Activated CD4-positive, alpha-beta T cell treated with anti-CD3 and anti-CD28 coated beads for 24 hours (primary cell): Measurements from ENCODE around the gene SUPT5H.

Experiments
- DNase-seq, 2 donors: peaks; one replicate each; pipeline ENCODE4 v3.0.0-alpha.2; 2020; ENCODE audit warnings: low read depth in 2 of 2

Gene SUPT5H

GRCh38 chr19:39497701-39497995, 52.3 kb downstream of the SUPT5H start:
- DNase-seq = no peak

GRCh38 chr19:39497996-39498797, 52.8 kb downstream of the SUPT5H start:
- no peak for DNase-seq

- DNase-seq = no peak
Observed at GRCh38 chr19:39498798-39499642, 53.6 kb downstream of the SUPT5H start, which contains the start of gene DLL3. DLL3 (plus strand) TSS chr19:39498947; CDS start chr19:39498975, 28 bp downstream.

- DNase-seq = no peak
Observed at GRCh38 chr19:39499932-39500331, 54.5 kb downstream of the SUPT5H start.

- DNase-seq = no peak
Observed at GRCh38 chr19:39500543-39500942, 55.2 kb downstream of the SUPT5H start.

GRCh38 chr19:39501340-39501739, 56.0 kb downstream of the SUPT5H start:
- no peak for DNase-seq

- DNase-seq = peak; percentile 63 to 71
Observed at GRCh38 chr19:39502640-39503417, 57.4 kb downstream of the SUPT5H start.

GRCh38 chr19:39506598-39506943, 61.2 kb downstream of the SUPT5H start:
- DNase-seq = no peak

- DNase-seq = peak; percentile 38 to 47
Observed at GRCh38 chr19:39506944-39507714, 61.7 kb downstream of the SUPT5H start.

GRCh38 chr19:39507715-39508364, 62.5 kb downstream of the SUPT5H start:
- DNase-seq = no peak

GRCh38 chr19:39508629-39509028, 63.2 kb downstream of the SUPT5H start:
- no peak for DNase-seq

- no peak for DNase-seq
Observed at GRCh38 chr19:39509233-39509632, 63.9 kb downstream of the SUPT5H start.

- no peak for DNase-seq
Observed at GRCh38 chr19:39512988-39513387, 67.6 kb downstream of the SUPT5H start.

- no peak for DNase-seq
Observed at GRCh38 chr19:39514840-39515550, 69.6 kb downstream of the SUPT5H start, which contains the start of gene SELENOV. SELENOV (plus strand) TSS chr19:39515139; CDS start chr19:39515213, 74 bp downstream.

- DNase-seq = no peak
Observed at GRCh38 chr19:39515551-39516191, 70.3 kb downstream of the SUPT5H start.

- DNase-seq = no peak
Observed at GRCh38 chr19:39516270-39516669, 70.9 kb downstream of the SUPT5H start.

GRCh38 chr19:39517432-39517831, 72.0 kb downstream of the SUPT5H start:
- no peak for DNase-seq

- DNase-seq = no peak
Observed at GRCh38 chr19:39518458-39518857, 73.1 kb downstream of the SUPT5H start.

- no peak for DNase-seq
Observed at GRCh38 chr19:39518975-39519374, 73.6 kb downstream of the SUPT5H start.
